Trophoblast cell (in vitro differentiated cells and primary cell): ENCODE data around the gene LLPH.

ENCODE experiments used
- DNase-seq, 2 donors: peaks; one replicate each; pipeline ENCODE4 v3.0.0-alpha.2; 2016
- H2AFZ ChIP-seq: 2 replicates; pipeline ENCODE4 v1.6.1; 2013; ENCODE audit warnings: low read length, moderate library complexity, mild to moderate bottlenecking; ENCODE audit not compliant: insufficient read depth, poor library complexity
- H2AK5ac ChIP-seq: 2 replicates; pipeline ENCODE4 v1.6.1; 2013; ENCODE audit warnings: mild to moderate bottlenecking, low read length
- H2BK120ac ChIP-seq: 2 replicates; pipeline ENCODE4 v1.6.1; 2013; ENCODE audit warnings: low read length, mild to moderate bottlenecking, moderate library complexity; ENCODE audit not compliant: insufficient read depth, poor library complexity
- H2BK12ac ChIP-seq: 2 replicates; pipeline ENCODE4 v1.6.1; 2013; ENCODE audit warnings: mild to moderate bottlenecking, low read length, moderate library complexity
- H2BK5ac ChIP-seq: 2 replicates; pipeline ENCODE4 v1.6.1; 2013; ENCODE audit warnings: low read length, low read depth, moderate library complexity, mild to moderate bottlenecking; ENCODE audit not compliant: poor library complexity
- H3K14ac ChIP-seq: 2 replicates; pipeline ENCODE4 v1.6.1; 2013; ENCODE audit warnings: mild to moderate bottlenecking, low read length
- H3K18ac ChIP-seq: 2 replicates; pipeline ENCODE4 v1.6.1; 2013; ENCODE audit warnings: mild to moderate bottlenecking, low read length
- H3K23ac ChIP-seq: 2 replicates; pipeline ENCODE4 v1.6.1; 2013; ENCODE audit warnings: low read length
- H3K27ac ChIP-seq: 2 replicates; pipeline ENCODE4 v1.5.1; 2013; ENCODE audit warnings: low read depth, mild to moderate bottlenecking, inconsistent platforms, low read length, moderate library complexity
- H3K27me3 ChIP-seq: 2 replicates; pipeline ENCODE4 v1.6.1; 2013; ENCODE audit warnings: inconsistent platforms, mild to moderate bottlenecking, low read length, moderate library complexity; ENCODE audit not compliant: insufficient read depth
- H3K36me3 ChIP-seq, 2 experiments: 1 replicate in 1 of 2; 2 replicates in 1 of 2; pipeline ENCODE4 v1.6.1; 2013; ENCODE audit warnings: low read length in 2 of 2, mild to moderate bottlenecking in 2 of 2, moderate library complexity in 1 of 2; ENCODE audit not compliant: insufficient read depth in 2 of 2, control insufficient read depth in 1 of 2
- H3K4ac ChIP-seq: 2 replicates; pipeline ENCODE4 v1.6.1; 2013; ENCODE audit warnings: low read depth, mild to moderate bottlenecking, low read length, moderate library complexity
- H3K4me1 ChIP-seq, 2 experiments: 1 replicate in 1 of 2; 2 replicates in 1 of 2; pipeline ENCODE4 v1.6.1; 2013; ENCODE audit warnings: low read length in 2 of 2, mild to moderate bottlenecking in 2 of 2, moderate library complexity in 1 of 2; ENCODE audit not compliant: insufficient read depth in 2 of 2, control insufficient read depth in 1 of 2
- H3K4me2 ChIP-seq: 2 replicates; pipeline ENCODE4 v1.6.1; 2013; ENCODE audit warnings: inconsistent platforms, mild to moderate bottlenecking, low read length, moderate library complexity
- H3K4me3 ChIP-seq: 2 replicates; pipeline ENCODE4 v1.5.1; 2013; ENCODE audit warnings: mild to moderate bottlenecking, low read depth, low read length, inconsistent platforms
- H3K79me1 ChIP-seq: one replicate; pipeline ENCODE4 v1.6.1; 2013; ENCODE audit warnings: low read length
- H3K79me2 ChIP-seq: 2 replicates; pipeline ENCODE4 v1.6.1; 2013; ENCODE audit warnings: low read length, mild to moderate bottlenecking; ENCODE audit not compliant: control insufficient read depth, insufficient read depth, poor library complexity
- H3K9ac ChIP-seq: 2 replicates; pipeline ENCODE4 v1.6.1; 2013; ENCODE audit warnings: mild to moderate bottlenecking, low read length
- H3K9me3 ChIP-seq: 2 replicates; pipeline ENCODE4 v1.6.1; 2013; ENCODE audit warnings: low read depth, mild to moderate bottlenecking, control low read depth, inconsistent platforms, low read length; ENCODE audit not compliant: insufficient read depth
- H4K12ac ChIP-seq: 2 replicates; pipeline ENCODE4 v1.6.1; 2013; ENCODE audit warnings: low read depth, mild to moderate bottlenecking, low read length, moderate library complexity
- H4K8ac ChIP-seq: 2 replicates; pipeline ENCODE4 v1.6.1; 2013; ENCODE audit warnings: low read depth, mild to moderate bottlenecking, low read length, moderate library complexity
- H4K91ac ChIP-seq: one replicate; pipeline ENCODE4 v1.6.1; 2013; ENCODE audit warnings: low read depth, mild to moderate bottlenecking, low read length, moderate library complexity
- WGBS: extraction: QIAGEN DNeasy Blood & Tissue Kit; methylation state at CpG from one replicate; pipeline ENCODE4 v1.1.7; 2013; ENCODE audit warnings: missing lambda C conversion rate; ENCODE audit not compliant: insufficient read length, insufficient coverage; ENCODE audit errors: extremely low coverage; 5-methylcytosine and 5-hydroxymethylcytosine counted together

The LLPH gene

GRCh38 chr12:66149702-66150398 lies 19.3 kb upstream of the LLPH start:
- Histone ChIP-seq H3K18ac (no peak overlapping the region), H3K4me3 (no peak overlapping the region), H4K8ac (no peak overlapping the region), H3K27ac (no peak overlapping the region), H4K12ac (no peak overlapping the region), H3K9ac (no peak overlapping the region), H2BK5ac (no peak overlapping the region), H3K4ac (no peak overlapping the region), H3K23ac (no peak overlapping the region), H3K36me3 (no peaks in the 10 kb centered on the region), H3K14ac (no peak overlapping the region), H3K4me1 (no peaks in the 10 kb centered on the region), H4K91ac (no peak overlapping the region), H2AFZ (no peak overlapping the region), H2BK12ac (no peak overlapping the region), H3K79me1 (no peaks in the 10 kb centered on the region), H3K27me3 (no peaks in the 10 kb centered on the region), H2BK120ac (no peak overlapping the region), H3K9me3 (no peaks in the 10 kb centered on the region), H3K4me2 (no peak overlapping the region), H2AK5ac (no peak overlapping the region), H3K79me2 (no peaks in the 10 kb centered on the region)
- no CpG with 5 or more reads among the region's 5 CpGs for WGBS
- DNase-seq = no peak

- H3K36me3 ChIP-seq = peaks cover 0 to 3% of the 10 kb centered on the region in 2 experiments
Observed at GRCh38 chr12:66144791-66145754, 14.5 kb upstream of the LLPH start.

GRCh38 chr12:66143868-66144267 lies 13.3 kb upstream of the LLPH start:
- H3K79me1 ChIP-seq = no peaks in the 10 kb centered on the region
- H3K4me3 ChIP-seq = no peak overlapping the region
- no peak for DNase-seq
- no peaks in the 10 kb centered on the region for H3K9me3 ChIP-seq
- H2BK5ac ChIP-seq = no peak overlapping the region
- no peak overlapping the region for H3K4ac ChIP-seq
- no peak overlapping the region for H3K9ac ChIP-seq
- no peak overlapping the region for H3K27ac ChIP-seq
- no peaks in the 10 kb centered on the region for H3K27me3 ChIP-seq
- no peak overlapping the region for H4K91ac ChIP-seq
- no peak overlapping the region for H2AK5ac ChIP-seq
- H4K8ac ChIP-seq = no peak overlapping the region
- no peak overlapping the region for H3K18ac ChIP-seq
- no peak overlapping the region for H3K14ac ChIP-seq
- H2BK120ac ChIP-seq = no peak overlapping the region
- no peak overlapping the region for H2AFZ ChIP-seq
- H4K12ac ChIP-seq = no peak overlapping the region
- no peak overlapping the region for H2BK12ac ChIP-seq
- peaks cover 0 to 7% of the 10 kb centered on the region in 2 experiments for H3K36me3 ChIP-seq
- H3K79me2 ChIP-seq = no peaks in the 10 kb centered on the region
- H3K4me2 ChIP-seq = no peak overlapping the region
- H3K23ac ChIP-seq = no peak overlapping the region
- no peaks in the 10 kb centered on the region for H3K4me1 ChIP-seq
- WGBS = no CpG with 5 or more reads among the region's 1 CpG

More at GRCh38 chr12:66144791-66145754, 14.5 kb upstream of the LLPH start:
- DNase-seq = peak; percentile 41 to 79
- Histone ChIP-seq H2AK5ac (no peak overlapping the region), H2BK120ac (no peak overlapping the region), H3K4me1 (no peaks in the 10 kb centered on the region), H2BK12ac (no peak overlapping the region), H3K18ac (no peak overlapping the region), H3K79me1 (no peaks in the 10 kb centered on the region), H4K8ac (no peak overlapping the region), H3K23ac (no peak overlapping the region), H3K14ac (no peak overlapping the region), H2AFZ (no peak overlapping the region), H3K79me2 (no peaks in the 10 kb centered on the region), H2BK5ac (no peak overlapping the region), H3K27ac (no peak overlapping the region), H3K9me3 (no peaks in the 10 kb centered on the region), H4K12ac (no peak overlapping the region), H3K4me2 (no peak overlapping the region), H3K4me3 (no peak overlapping the region), H3K27me3 (no peaks in the 10 kb centered on the region), H4K91ac (no peak overlapping the region), H3K9ac (no peak overlapping the region), H3K4ac (no peak overlapping the region)
- WGBS = no CpG with 5 or more reads among the region's 7 CpGs

GRCh38 chr12:66142826-66143225 lies 12.3 kb upstream of the LLPH start:
- DNase-seq = no peak
- Histone ChIP-seq H3K14ac (no peak overlapping the region), H3K36me3 (peaks cover 0 to 9% of the 10 kb centered on the region in 2 experiments), H3K79me1 (no peaks in the 10 kb centered on the region), H3K4me3 (no peak overlapping the region), H3K9me3 (no peaks in the 10 kb centered on the region), H2AFZ (no peak overlapping the region), H3K4me2 (no peak overlapping the region), H3K79me2 (no peaks in the 10 kb centered on the region), H3K18ac (no peak overlapping the region), H3K4me1 (no peaks in the 10 kb centered on the region), H3K27me3 (no peaks in the 10 kb centered on the region), H4K8ac (no peak overlapping the region), H3K23ac (no peak overlapping the region), H3K9ac (no peak overlapping the region), H2AK5ac (no peak overlapping the region), H2BK5ac (no peak overlapping the region), H2BK12ac (no peak overlapping the region), H2BK120ac (no peak overlapping the region), H3K27ac (no peak overlapping the region), H4K91ac (no peak overlapping the region), H4K12ac (no peak overlapping the region), H3K4ac (no peak overlapping the region)
